HG02623 (cell line): Measurements from ENCODE around the gene IGSF5.
"Not testable (repeated sequence)": the region's sequence is repeated elsewhere in the genome, so short reads cannot be mapped to it uniquely, and the experiment has no call there.

ENCODE experiments used
- ATAC-seq: cut with Tn5 transposase; IDR thresholded peaks from one replicate; pipeline ENCODE4 v1.9.1; 2021; ENCODE audit warnings: moderate library complexity; ENCODE audit not compliant: unreplicated experiment

Gene IGSF5

GRCh38 chr21:39737376-39738000, 7.5 kb upstream of the IGSF5 start:
- no peak for ATAC-seq

GRCh38 chr21:39738566-39738965, 6.4 kb upstream of the IGSF5 start:
- no peak for ATAC-seq

GRCh38 chr21:39739531-39739930, 5.5 kb upstream of the IGSF5 start:
- ATAC-seq, result not testable (repeated sequence)

- not testable (repeated sequence) for ATAC-seq
Observed at GRCh38 chr21:39742561-39742960, 2.4 kb upstream of the IGSF5 start.

GRCh38 chr21:39745332-39745731, 349 bp downstream of the IGSF5 start:
- ATAC-seq, result not testable (repeated sequence)

- no peak for ATAC-seq
Observed at GRCh38 chr21:39750670-39751069, 5.7 kb downstream of the IGSF5 start.

- ATAC-seq, result no peak
Observed at GRCh38 chr21:39754811-39755210, 9.8 kb downstream of the IGSF5 start.

- ATAC-seq, result no peak
Observed at GRCh38 chr21:39756285-39756684, 11.3 kb downstream of the IGSF5 start.

- no peak for ATAC-seq
Observed at GRCh38 chr21:39763272-39763970, 18.4 kb downstream of the IGSF5 start.

- ATAC-seq, result no peak
Observed at GRCh38 chr21:39774227-39774626, 29.2 kb downstream of the IGSF5 start.

GRCh38 chr21:39775816-39776215, 30.8 kb downstream of the IGSF5 start:
- no peak for ATAC-seq

- no peak for ATAC-seq
Observed at GRCh38 chr21:39776589-39776988, 31.6 kb downstream of the IGSF5 start.

GRCh38 chr21:39781331-39781730, 36.3 kb downstream of the IGSF5 start:
- ATAC-seq, result no peak

- no peak for ATAC-seq
Observed at GRCh38 chr21:39788383-39788782, 43.4 kb downstream of the IGSF5 start.

GRCh38 chr21:39796466-39796865, 51.5 kb downstream of the IGSF5 start:
- ATAC-seq, result no peak

- ATAC-seq, result no peak
Observed at GRCh38 chr21:39799178-39799577, 54.2 kb downstream of the IGSF5 start.

- ATAC-seq, result no peak
Observed at GRCh38 chr21:39800311-39800710, 55.3 kb downstream of the IGSF5 start.

- no peak for ATAC-seq
Observed at GRCh38 chr21:39802217-39802616, 57.2 kb downstream of the IGSF5 start.

- ATAC-seq, result no peak
Observed at GRCh38 chr21:39803393-39803792, 58.4 kb downstream of the IGSF5 start.

- no peak for ATAC-seq
Observed at GRCh38 chr21:39804240-39804639, 59.3 kb downstream of the IGSF5 start.

- no peak for ATAC-seq
Observed at GRCh38 chr21:39805983-39806382, 61.0 kb downstream of the IGSF5 start.

GRCh38 chr21:39807738-39808137, 62.8 kb downstream of the IGSF5 start:
- ATAC-seq, result no peak

- no peak for ATAC-seq
Observed at GRCh38 chr21:39809936-39810335, 65.0 kb downstream of the IGSF5 start.
